ENCODE results near the gene SPATA1. TPM values are rescaled to one million over a fixed set of nuclear protein-coding genes. Genes with fewer than 3 reads are reported as not detected.

Gene SPATA1
- total RNA-seq, 2 experiments from 2014 or later, result 1.8 to 2.7 TPM

DNA sequence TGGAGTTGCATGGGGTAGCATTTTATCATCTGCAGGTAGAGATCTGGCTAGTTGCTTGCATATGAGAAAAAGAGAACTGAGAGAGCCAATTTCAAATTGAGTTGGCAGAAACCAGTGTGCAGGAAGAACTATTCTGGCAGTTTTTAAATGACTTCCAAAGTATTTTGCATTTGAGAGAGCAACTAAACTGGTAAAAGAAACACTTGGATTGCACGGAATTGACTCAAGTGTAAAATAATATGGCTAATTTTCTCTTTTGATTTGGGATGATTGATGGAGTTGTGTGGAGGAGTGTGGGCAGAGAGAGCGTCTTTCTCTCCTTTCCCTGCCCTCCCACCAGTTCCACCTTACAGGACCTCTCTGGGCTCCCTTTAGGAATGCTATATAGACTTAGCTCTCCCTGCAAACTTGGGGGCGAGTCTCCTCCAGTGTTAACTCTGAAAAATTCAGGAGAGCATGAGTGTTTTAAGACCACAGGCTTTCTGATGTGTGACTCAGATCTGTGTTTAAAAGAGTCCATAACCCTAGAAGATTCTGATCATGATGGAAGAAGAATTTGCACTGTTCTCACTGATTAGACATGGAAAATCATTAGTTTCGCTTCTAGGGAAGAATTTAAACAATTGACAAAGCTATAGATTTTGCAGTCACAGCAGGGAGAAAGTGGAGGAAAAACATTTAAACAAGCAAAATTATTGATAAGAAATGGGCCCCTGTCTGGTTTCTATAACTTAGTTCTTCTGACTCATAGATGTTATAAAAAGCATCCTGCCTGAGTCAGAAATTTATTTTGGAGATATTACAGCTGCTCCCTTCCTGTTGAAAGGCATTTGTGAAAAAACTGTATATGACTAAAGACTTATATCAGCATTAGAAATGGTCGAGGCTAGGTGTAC is 92.9 kb downstream of the SPATA1 start:
- intact Hi-C loops (cut with micrococcal nuclease), result loop anchor here (1.0 to 2.0 kb wide), 5 partner anchors 20 to 446 kb away; partner anchors contain the start of genes GNG5, SPATA1 and SSX2IP
- no peaks in the 10 kb centered on the region for H3K27me3 Mint-ChIP-seq (ENCODE audit: low read depth)
- H3K4me1 Mint-ChIP-seq (ENCODE audit: low read depth), result peaks cover 31% of the 10 kb centered on the region
- peak overlapping the region; percentile 70 for H3K27ac Mint-ChIP-seq
- no peak for DNase-seq
- H3K4me3 Mint-ChIP-seq, result no peak overlapping the region
- peaks cover 7% of the 10 kb centered on the region for H3K36me3 Mint-ChIP-seq (ENCODE audit: low read depth)
- CTCF ChIA-PET, result no interaction called here
- H3K9me3 Mint-ChIP-seq, result peaks cover 2% of the 10 kb centered on the region

DNA sequence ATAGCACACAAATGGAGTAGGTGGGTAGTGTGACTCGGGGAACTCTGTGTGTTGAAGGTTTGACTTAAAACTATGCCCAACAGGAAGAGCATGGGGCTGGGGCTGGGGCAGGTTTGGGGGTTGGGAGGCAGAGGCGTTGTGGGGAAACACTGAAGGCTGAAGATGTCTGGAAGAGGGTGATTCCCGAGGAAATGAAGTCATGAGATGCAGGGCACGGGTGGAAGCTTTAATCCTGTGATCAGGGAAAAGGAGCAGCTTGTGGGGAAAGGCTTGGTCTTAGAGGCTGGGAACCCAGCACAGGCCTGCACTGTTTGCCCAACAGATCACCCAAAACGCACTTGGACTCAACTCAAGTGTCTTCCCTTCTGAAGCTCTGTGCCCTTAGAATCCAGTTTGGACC is 94.6 kb downstream of the SPATA1 start:
- CTCF ChIA-PET, result interaction anchor here (0.9 kb wide), 1 partner anchor 19 kb away, joined by 3 read pairs; no protein-coding TSS in a partner anchor
- Mint-ChIP-seq H3K27me3 (ENCODE audit: low read depth) (no peaks in the 10 kb centered on the region), H3K4me3 (no peak overlapping the region), H3K36me3 (ENCODE audit: low read depth) (peaks cover 18% of the 10 kb centered on the region), H3K4me1 (ENCODE audit: low read depth) (peaks cover 31% of the 10 kb centered on the region), H3K9me3 (peaks cover 19% of the 10 kb centered on the region), H3K27ac (no peak overlapping the region)
- DNase-seq, result no peak
- intact Hi-C loops (cut with micrococcal nuclease), result no loop called here

DNA sequence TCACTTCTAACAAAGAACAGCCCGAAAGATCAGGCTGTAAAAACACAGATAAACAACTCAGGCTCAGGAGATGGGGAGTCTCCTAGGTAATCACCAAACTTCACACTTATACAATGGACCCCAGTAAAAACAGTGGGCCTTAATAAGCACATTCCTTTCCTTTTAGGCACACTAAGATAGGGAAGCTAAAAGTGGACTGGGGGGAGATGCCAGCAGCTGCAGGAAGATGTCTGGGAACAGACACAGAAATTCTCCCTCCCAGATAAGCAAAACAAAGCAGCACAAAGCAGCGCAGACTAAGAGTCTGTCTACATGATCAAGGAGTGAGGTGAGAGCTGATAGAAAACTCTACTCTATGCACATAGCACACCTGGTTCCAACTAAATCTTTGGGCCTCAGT is 97.0 kb downstream of the SPATA1 start:
- Mint-ChIP-seq H3K27ac (no peak overlapping the region), H3K36me3 (ENCODE audit: low read depth) (peaks cover 22% of the 10 kb centered on the region), H3K27me3 (ENCODE audit: low read depth) (no peaks in the 10 kb centered on the region), H3K4me1 (ENCODE audit: low read depth) (peaks cover 23% of the 10 kb centered on the region), H3K9me3 (peaks cover 27% of the 10 kb centered on the region), H3K4me3 (no peak overlapping the region)
- intact Hi-C loops (cut with micrococcal nuclease), result no loop called here
- DNase-seq, result no peak
- CTCF ChIA-PET, result no interaction called here

GRCh38 chr1:84603941-84604830 is 98.0 kb downstream of the SPATA1 start:
- CTCF ChIA-PET, result no interaction called here
- intact Hi-C loops (cut with micrococcal nuclease), result no loop called here
- DNase-seq, result no peak
- peaks cover 27% of the 10 kb centered on the region for H3K9me3 Mint-ChIP-seq
- H3K4me1 Mint-ChIP-seq (ENCODE audit: low read depth), result peaks cover 14% of the 10 kb centered on the region
- no peak overlapping the region for H3K27ac Mint-ChIP-seq
- H3K27me3 Mint-ChIP-seq (ENCODE audit: low read depth), result no peaks in the 10 kb centered on the region
- peaks cover 22% of the 10 kb centered on the region for H3K36me3 Mint-ChIP-seq (ENCODE audit: low read depth)
- H3K4me3 Mint-ChIP-seq, result no peak overlapping the region

DNA sequence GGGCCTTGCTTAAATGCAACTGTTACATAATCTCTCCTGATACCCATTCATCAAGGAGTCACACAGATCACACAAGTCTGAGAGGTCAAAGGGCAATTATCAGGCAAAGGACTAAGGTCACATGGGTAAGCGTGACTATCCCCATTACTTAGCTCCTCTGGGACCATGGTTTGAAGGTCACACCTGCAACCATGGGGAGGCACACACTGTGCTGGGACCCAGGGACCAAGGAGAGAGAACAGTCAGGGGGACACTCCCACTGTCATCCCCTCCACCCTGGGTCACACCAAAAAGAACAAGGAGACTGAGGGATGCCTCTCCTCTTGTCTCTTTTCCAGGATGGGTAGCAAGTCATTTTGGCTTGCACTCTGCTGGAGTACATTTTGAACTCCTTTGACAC is 99.0 kb downstream of the SPATA1 start:
- CTCF ChIA-PET, result interaction anchor here (0.6 kb wide), 1 partner anchor 80 kb away, joined by 5 read pairs; no protein-coding TSS in a partner anchor
- intact Hi-C loops (cut with micrococcal nuclease), result no loop called here
- H3K4me1 Mint-ChIP-seq (ENCODE audit: low read depth), result peaks cover 5% of the 10 kb centered on the region
- H3K36me3 Mint-ChIP-seq (ENCODE audit: low read depth), result peaks cover 22% of the 10 kb centered on the region
- no peak overlapping the region for H3K27ac Mint-ChIP-seq
- DNase-seq, result no peak
- no peak overlapping the region for H3K4me3 Mint-ChIP-seq
- peaks cover 27% of the 10 kb centered on the region for H3K9me3 Mint-ChIP-seq
- no peaks in the 10 kb centered on the region for H3K27me3 Mint-ChIP-seq (ENCODE audit: low read depth)

- H3K9me3 Mint-ChIP-seq, result peaks cover 30% of the 10 kb centered on the region
- no peak overlapping the region for H3K27ac Mint-ChIP-seq
- H3K36me3 Mint-ChIP-seq (ENCODE audit: low read depth), result peaks cover 22% of the 10 kb centered on the region
- H3K4me3 Mint-ChIP-seq, result no peak overlapping the region
- CTCF ChIA-PET, result interaction anchor here (0.9 to 1.2 kb wide), 2 partner anchors 10 to 13 kb away, joined by 3 read pairs; no protein-coding TSS in a partner anchor
- peaks cover 7% of the 10 kb centered on the region for H3K4me1 Mint-ChIP-seq (ENCODE audit: low read depth)
- no peak for DNase-seq
- no peaks in the 10 kb centered on the region for H3K27me3 Mint-ChIP-seq (ENCODE audit: low read depth)
- intact Hi-C loops (cut with micrococcal nuclease), result no loop called here
Observed at GRCh38 chr1:84606977-84607376, 100.8 kb downstream of the SPATA1 start.

DNA sequence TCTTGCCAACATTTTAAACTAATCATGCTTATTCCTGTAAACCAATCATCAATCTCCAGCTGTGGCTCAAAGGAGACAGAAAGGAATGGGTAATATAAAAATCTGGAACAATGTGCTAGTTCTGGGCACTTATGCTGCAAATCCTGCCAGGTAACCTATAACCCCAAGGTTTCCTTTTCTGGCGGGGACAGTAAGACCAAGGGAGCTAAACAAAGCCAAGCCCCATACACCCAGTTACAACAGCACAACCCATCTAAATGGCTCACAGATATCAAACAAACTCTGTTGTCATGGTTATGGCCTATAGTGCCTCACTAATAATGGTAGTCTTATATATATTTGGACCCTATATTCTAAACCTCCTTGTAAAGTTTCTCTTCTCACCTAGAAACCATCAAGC is 104.9 kb downstream of the SPATA1 start:
- CTCF ChIA-PET, result interaction anchor here (0.6 to 2.5 kb wide), 2 partner anchors 10 to 681 kb away, joined by 3 to 8 read pairs; no protein-coding TSS in a partner anchor
- Mint-ChIP-seq H3K4me1 (ENCODE audit: low read depth) (peaks cover 13% of the 10 kb centered on the region), H3K9me3 (peaks cover 20% of the 10 kb centered on the region), H3K4me3 (no peak overlapping the region), H3K27ac (peak overlapping the region; percentile 10), H3K36me3 (ENCODE audit: low read depth) (peaks cover 6% of the 10 kb centered on the region), H3K27me3 (ENCODE audit: low read depth) (no peaks in the 10 kb centered on the region)
- DNase-seq, result no peak
- intact Hi-C loops (cut with micrococcal nuclease), result no loop called here

GRCh38 chr1:84611796-84612195 is 105.6 kb downstream of the SPATA1 start:
- peaks cover 13% of the 10 kb centered on the region for H3K4me1 Mint-ChIP-seq (ENCODE audit: low read depth)
- intact Hi-C loops (cut with micrococcal nuclease), result no loop called here
- peaks cover 2% of the 10 kb centered on the region for H3K36me3 Mint-ChIP-seq (ENCODE audit: low read depth)
- no peak overlapping the region for H3K4me3 Mint-ChIP-seq
- no peak for DNase-seq
- CTCF ChIA-PET, result interaction anchor here (0.7 to 2.5 kb wide), 2 partner anchors 9 to 169 kb away, joined by 3 to 8 read pairs; no protein-coding TSS in a partner anchor
- no peak overlapping the region for H3K27ac Mint-ChIP-seq
- H3K27me3 Mint-ChIP-seq (ENCODE audit: low read depth), result no peaks in the 10 kb centered on the region
- H3K9me3 Mint-ChIP-seq, result peaks cover 14% of the 10 kb centered on the region

GRCh38 chr1:84613026-84613425 is 106.8 kb downstream of the SPATA1 start:
- intact Hi-C loops (cut with micrococcal nuclease), result no loop called here
- CTCF ChIA-PET, result no interaction called here
- Mint-ChIP-seq H3K27ac (no peak overlapping the region), H3K4me3 (no peak overlapping the region), H3K36me3 (ENCODE audit: low read depth) (peaks cover 2% of the 10 kb centered on the region), H3K27me3 (ENCODE audit: low read depth) (no peaks in the 10 kb centered on the region), H3K4me1 (ENCODE audit: low read depth) (peaks cover 13% of the 10 kb centered on the region), H3K9me3 (peaks cover 14% of the 10 kb centered on the region)
- no peak for DNase-seq

DNA sequence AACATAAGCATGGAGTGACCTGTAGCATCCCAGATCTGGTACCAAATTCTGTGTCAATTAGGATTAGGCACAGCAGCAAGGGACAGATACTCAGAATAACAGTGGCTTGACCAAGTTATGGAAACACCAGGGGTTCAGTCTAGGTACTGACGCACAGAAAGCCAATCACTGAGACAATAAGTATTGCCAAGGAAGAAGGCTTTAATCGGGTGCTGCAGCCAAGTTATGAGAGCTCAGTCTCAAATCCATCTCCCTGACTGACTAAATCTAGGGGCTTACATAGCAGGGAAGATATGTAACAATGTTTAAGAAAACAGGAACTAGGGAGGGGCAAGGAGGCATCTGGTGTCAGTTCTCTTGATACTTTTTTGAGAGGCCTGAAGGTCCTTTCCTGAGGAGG is 107.7 kb downstream of the SPATA1 start:
- intact Hi-C loops (cut with micrococcal nuclease), result no loop called here
- peaks cover 13% of the 10 kb centered on the region for H3K4me1 Mint-ChIP-seq (ENCODE audit: low read depth)
- no peaks in the 10 kb centered on the region for H3K27me3 Mint-ChIP-seq (ENCODE audit: low read depth)
- H3K36me3 Mint-ChIP-seq (ENCODE audit: low read depth), result peaks cover 2% of the 10 kb centered on the region
- H3K27ac Mint-ChIP-seq, result no peak overlapping the region
- no peak for DNase-seq
- CTCF ChIA-PET, result interaction anchor here (1.2 to 1.3 kb wide), 2 partner anchors 9 to 27 kb away, joined by 3 to 6 read pairs; no protein-coding TSS in a partner anchor
- H3K4me3 Mint-ChIP-seq, result no peak overlapping the region
- H3K9me3 Mint-ChIP-seq, result peaks cover 14% of the 10 kb centered on the region

DNA sequence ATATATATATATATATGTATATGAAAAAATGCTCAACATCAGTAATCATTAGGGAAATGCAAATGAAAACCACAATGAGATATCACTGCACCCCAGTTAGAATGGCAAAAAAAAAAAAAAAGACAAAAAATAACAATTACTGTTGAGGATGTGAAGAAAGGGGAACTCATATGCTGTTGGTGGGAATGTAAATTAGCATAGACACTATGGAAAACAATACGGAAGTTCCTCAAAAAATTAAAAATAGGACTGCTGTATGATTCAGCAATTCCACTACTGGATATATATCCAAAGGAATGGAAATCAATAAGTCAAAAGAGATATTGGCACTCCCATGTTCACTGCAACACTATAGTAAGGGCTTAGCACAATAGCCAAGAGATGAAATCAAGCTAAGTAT is 109.6 kb downstream of the SPATA1 start:
- Mint-ChIP-seq H3K4me1 (ENCODE audit: low read depth) (peaks cover 28% of the 10 kb centered on the region), H3K27me3 (ENCODE audit: low read depth) (no peaks in the 10 kb centered on the region)
- intact Hi-C loops (cut with micrococcal nuclease), result no loop called here

More for the DNA sequence above, 109.6 kb downstream of the SPATA1 start:
- Mint-ChIP-seq H3K9me3 (peaks cover 13% of the 10 kb centered on the region), H3K36me3 (ENCODE audit: low read depth) (peaks cover 2% of the 10 kb centered on the region), H3K27ac (no peak overlapping the region), H3K4me3 (no peak overlapping the region)
- CTCF ChIA-PET, result no interaction called here
- no peak for DNase-seq
